Renal cortical epithelial cell (primary cell): ENCODE data around the gene DPF3. TPM values are rescaled to one million over a fixed set of nuclear protein-coding genes. Genes with fewer than 3 reads are reported as not detected.

Experiments used
- DNase-seq: peaks from one replicate; pipeline ENCODE4 v3.0.0-alpha.2; 2011; ENCODE audit warnings: low read depth
- total RNA-seq: library from RNA; depleted of rRNA; stranded (reverse); fragments of >200 nt; gene quantifications from 2 replicates; pipeline ENCODE4 v1.2.3, GENCODE V29; 2014

DPF3 gene
- total RNA-seq, 1 donor from 2014 or later: 3.0 TPM

DNA sequence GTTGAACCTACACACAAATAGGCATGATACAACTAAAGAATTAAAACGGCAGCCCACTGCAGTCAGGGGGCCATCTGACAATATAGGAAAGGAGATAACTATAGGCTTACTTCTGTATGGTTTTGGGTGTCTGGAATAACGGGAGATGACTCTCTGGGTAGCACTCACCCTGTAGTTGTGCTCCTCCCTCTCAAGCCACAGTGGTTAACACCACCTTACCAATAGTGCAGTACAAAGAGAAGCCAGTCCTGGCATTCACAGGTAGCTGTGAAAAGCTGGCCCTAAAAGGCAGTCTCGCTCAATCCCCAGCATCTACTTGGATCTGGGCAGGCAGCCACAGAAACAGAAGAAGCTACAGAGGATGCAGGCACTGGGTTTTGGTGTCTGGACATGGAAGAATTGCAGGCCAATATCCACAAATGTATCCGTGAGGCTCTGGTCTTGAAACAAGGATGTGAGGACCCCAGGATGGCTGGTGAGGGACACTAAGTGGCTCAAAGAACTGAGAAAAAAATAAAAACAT, 93.0 kb downstream of the DPF3 start:
- no peak for DNase-seq

GRCh38 chr14:72800296-72800695, 93.6 kb downstream of the DPF3 start:
- DNase-seq: no peak

DNA sequence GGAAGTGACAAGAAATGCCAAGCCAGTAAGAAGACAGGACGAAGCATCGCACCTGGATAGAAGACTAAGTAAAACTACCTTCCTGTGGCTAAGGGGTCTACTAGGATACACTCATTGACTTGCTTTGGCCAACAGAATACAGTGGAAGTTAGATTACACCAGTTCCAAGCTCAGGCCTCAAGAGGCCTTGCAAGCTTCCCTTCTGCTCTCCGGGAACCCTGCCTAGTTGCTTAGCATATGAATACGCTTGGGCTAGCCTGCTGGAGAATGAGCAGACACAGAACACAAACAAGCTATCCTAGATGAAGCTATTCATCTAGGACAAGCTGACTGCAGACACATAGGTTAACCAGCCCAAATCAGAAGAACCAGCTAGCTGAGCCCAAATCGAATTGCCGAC, 97.0 kb downstream of the DPF3 start:
- DNase-seq: no peak

GRCh38 chr14:72793156-72793939, 100.6 kb downstream of the DPF3 start:
- no peak for DNase-seq

DNA sequence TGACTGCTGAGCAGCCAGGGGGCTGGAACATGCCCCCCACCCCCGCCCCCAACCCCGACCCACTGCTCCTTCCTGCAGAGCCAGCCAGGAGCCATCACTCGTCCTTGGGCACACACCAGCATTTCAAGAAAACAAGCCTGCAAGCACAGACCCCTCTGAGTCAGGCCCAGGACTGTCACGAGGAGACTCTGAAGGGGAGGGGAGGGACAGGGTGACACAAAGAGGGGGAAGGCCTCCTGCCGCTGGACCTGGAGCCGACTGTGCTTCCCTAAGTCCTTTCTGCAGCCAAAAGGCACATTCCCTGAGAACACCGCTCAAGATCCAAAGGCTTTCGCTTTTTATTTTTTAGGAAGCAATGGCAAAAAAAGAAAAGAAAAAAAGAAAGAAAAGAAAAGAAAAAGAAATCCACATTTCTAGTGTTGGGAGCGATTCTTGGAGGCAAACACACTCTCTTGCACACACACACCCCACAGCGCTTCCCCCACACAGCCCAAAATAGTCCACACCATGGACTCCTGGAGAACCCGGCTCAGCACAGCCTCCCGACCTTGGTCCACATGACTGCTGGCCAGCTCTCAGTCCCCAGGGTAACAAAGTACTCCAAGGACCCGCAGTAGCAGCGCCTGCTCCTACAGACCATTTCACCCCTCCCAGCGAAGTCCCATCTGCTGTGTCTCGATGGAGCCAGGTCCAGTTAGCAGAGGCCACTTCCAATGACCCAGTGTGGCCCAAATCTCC, 101.7 kb downstream of the DPF3 start:
- no peak for DNase-seq

GRCh38 chr14:72790887-72791566, 102.9 kb downstream of the DPF3 start:
- no peak for DNase-seq

GRCh38 chr14:72788972-72789728, 104.8 kb downstream of the DPF3 start:
- no peak for DNase-seq

DNA sequence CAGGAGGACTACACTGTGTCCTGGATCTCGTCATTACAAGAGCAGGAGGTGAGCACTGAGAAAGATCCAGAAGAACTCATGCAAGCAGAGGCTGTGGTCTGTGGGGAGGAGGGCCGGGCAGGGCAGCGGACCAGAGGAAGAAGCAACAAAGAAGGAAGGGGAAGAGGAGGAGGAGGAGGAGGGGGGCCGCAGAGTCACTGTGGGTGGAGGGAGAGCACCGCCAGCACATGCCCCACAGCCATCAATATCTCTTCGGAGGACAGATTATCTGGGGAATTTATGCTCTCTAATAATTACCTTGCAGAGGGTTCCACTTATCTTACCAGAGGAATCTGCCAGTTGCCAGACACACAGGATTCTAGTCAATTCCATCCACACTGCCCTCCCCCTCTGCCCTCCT, 105.6 kb downstream of the DPF3 start:
- DNase-seq: no peak

DNA sequence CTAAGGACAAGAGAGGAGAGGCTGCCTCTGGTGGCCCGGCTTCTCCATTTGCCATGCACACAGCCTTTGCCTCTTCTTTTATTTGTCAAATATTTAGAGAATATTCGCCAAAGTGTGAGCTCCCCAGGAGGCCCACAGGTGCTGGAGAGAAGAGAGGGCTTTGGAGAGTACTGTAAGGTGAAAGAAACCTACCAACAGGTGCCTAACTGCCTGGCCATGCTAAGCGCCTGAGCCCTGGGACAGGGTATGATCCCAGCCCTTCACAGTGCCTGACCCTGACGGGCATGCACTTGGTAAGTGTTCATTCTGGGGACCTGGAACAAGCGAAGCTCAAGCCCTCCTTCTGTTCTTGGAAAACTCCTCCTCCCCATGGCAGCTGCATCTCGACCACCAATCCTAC, 106.1 kb downstream of the DPF3 start:
- no peak for DNase-seq

DNA sequence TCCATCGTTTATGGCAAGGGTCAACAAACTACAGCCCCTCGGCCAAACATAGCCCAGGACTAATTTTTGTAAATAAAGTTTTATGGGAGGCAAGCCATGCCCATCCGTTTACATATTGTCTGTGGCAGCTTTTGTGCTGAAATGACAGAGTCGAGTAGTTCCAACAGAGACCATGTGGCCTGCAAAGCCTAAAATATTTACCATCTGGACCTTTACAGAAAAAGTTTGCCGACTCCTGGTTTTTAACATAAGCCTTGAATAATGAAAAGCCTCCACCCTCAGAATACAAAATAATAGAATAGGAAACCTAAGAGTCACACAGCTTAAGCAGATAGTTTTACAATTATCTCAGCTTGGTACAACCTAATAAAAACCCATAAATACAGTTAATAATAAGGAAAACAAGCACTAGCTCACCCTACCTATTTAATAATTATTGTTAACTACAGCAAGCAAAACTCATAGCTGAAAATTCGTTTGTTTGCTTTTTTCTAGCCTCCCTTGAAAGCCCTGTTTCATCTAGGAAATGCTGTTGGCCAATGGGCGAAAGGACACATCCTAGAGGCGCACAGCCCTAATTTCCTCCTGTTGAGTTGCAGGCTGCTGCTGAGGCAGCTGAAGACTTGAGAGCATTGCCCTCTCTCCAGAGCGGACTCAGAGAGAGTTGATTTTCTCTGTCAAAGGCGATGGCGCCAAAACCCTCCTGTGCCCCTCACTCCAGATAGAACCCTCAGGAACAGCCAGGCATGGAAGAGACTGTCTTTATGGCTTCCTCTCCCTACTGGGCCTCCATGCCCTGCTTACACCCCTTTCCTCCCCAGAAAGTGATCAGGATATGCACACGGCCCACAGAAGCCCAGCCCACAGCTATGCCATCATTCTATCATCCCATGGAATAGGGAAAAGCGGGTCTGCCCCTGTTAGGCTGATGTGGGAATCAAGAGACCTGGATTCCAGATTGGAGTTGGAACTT, 107.2 kb downstream of the DPF3 start:
- no peak for DNase-seq

- DNase-seq: no peak
Measured at GRCh38 chr14:72783741-72784140, 110.2 kb downstream of the DPF3 start.

DNA sequence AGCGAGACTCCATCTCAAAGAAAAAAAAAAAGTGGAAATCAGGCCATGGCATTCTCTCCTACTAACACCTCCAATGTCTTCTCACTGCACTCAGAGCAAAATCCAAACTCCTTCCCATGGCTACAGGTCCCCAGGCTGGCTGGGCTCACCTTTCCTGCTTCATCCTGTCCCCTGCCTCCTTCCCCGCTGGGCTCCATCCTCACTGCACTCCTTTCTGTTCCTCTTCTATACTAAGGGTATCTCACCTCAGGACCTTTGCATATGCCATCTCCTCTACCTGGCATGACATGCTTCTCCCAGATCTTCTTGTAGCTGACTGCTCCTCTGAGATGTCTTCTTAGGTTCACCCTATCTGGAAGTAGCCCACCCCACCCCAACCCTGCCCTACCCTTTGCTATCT, 111.1 kb downstream of the DPF3 start:
- DNase-seq: no peak

DNA sequence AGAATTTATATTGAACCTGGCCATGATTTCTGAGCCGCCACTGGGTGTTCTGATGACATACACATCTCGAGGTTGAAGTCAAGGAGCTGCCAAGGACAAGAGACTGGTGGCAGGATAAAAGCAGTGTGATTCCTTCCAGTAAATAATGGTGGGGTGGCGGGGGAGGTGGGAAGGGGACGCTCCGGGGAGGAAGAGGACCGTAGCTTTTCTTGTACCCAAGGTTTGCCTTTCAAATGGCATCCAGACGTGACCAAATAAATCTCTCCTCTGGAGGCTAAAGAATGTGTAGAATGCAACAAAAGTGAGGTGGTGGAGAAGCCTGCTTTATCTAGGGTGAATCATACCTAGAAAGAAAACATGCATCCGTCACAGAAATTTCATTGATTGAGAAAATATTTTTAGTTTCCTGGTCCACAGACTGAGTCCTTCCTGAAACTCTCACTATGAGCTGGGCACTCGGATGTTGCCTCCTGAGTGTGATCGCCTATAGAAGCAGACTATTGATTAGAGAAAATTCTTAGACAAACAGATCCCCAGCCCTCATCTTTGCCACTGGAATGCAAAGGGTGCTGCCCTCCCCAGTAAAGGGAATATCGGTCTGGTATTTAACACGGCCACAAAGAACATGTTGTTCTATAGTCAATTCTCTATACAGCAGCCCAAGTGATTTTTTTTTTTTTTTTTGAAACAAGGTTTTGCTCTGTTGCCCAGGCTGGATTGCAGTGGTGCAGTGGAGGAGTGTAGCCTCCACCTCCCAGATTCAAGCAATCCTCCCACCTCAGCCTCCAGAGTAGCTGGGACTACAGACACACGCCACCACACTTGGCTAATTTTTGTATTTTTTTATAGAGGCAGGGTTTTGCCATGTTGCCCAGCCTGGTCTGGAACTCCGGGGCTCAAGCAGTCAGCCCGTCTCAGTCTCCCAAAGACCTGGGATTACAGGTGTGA, 112.1 kb downstream of the DPF3 start:
- peak; percentile 85 for DNase-seq

DNA sequence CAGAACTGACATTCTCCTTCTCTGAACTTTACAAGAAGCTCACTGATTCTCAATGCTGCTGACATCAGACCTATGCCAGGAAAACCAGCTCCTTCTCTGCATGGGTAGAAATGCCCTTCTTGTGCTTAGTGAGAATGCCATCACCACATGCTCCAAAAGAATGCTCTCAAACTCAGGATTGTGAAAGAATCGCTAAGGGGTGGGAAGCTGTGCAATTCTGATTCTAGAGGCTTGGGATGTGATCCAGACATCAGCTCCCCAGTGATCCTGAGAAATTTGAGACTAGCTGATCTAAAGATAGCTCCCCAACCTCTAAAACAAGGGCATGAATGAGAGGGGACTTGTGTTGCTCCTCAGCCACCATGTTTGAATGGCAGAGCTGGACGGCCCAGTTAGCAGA, 113.2 kb downstream of the DPF3 start:
- peak; percentile 68 for DNase-seq

DNA sequence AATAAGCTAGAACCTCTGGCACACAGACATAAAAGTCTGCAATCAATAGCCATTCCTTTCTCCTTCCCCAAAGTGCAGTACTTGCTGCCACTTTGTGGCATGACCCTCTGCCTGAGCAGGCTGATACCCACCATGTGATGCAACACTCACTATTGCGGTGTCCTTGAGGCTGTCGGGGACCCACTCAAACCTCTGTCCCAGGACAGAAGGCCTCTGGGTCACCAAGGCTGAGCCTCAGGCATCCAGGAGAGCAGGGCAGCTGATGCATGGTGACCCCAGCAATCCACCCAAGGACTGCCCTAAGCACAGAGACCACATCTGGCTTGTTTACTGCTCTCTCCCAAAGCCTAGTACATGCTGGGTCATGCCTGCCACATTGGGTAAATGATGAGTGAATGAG, 114.2 kb downstream of the DPF3 start:
- no peak for DNase-seq

DNA sequence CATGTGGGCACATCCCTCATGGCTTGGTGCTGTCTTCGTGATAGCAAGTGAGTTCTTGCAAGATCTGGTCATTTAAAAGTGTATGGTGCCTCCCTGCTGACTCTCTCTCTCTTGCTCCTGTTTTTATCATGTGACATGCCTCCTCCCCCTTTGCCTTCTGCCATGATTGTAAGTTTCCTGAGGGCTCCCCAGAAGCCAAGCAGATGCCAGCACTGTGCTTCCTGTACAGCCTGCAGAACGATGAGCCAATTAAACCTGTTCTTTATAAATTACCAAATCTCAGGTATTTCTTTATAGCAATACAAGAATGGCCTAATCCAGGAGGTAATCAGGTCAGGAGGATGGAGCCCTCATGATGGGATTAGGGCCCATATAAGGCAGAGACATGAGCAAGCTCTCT, 116.3 kb downstream of the DPF3 start:
- no peak for DNase-seq

- DNase-seq: no peak
Measured at GRCh38 chr14:72776701-72777261, 117.1 kb downstream of the DPF3 start.

DNA sequence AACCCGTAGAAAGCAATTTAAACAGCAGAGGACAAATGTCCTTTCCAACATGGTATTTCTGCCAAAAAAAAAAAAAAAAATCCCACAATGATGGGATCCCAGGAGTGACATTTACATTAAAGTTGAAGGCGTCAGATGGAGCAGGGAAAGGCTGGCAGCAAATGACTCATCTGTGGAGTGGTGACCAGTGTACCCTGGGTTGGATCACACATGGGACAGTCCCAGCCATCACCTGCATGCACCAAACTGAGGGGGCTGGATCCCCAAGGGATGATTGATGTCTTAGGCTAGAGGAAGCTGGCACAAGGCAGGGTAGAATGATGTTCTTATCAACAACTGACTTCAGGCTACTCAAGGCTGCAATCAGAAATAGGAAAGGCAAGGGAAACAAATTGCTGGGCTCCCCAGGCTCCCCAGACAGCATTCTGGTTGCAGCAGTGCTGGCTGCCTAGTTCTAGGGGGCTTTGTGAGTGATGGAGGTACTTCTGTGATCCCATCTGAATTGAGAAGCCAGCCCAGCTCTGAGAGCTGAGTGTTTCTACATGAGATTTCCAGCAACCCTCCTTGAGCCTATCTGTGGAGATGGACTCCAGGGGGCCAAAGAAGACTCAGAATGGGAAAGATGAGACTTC, 117.9 kb downstream of the DPF3 start:
- DNase-seq: no peak
